ENCODE measurements around the gene KIF3B.

GRCh38 chr20:32300647-32301046, 23.2 kb downstream of the KIF3B start:
- TF ChIP-seq EP300 (IDR thresholded peaks at IDR 0.05; ENCODE audit: borderline replicate concordance) (no peak), MAX (IDR thresholded peaks at IDR 0.05) (no peak), YY1 (IDR thresholded peaks at IDR 0.05; ENCODE audit: low read depth) (no peak), TAF1 (IDR thresholded peaks at IDR 0.05; ENCODE audit: low read depth) (no peak), NFIC (IDR thresholded peaks at IDR 0.05) (no peak), TCF12 (IDR thresholded peaks at IDR 0.05; ENCODE audit: low read depth) (no peak), ZBTB7A (IDR thresholded peaks at IDR 0.05; ENCODE audit: low read depth) (no peak), RAD21 (IDR thresholded peaks at IDR 0.05; ENCODE audit: low read depth) (no peak), FOXM1 (IDR thresholded peaks at IDR 0.05; ENCODE audit: borderline replicate concordance, low read depth) (no peak), TEAD4 (IDR thresholded peaks at IDR 0.05) (no peak), CEBPB (IDR thresholded peaks at IDR 0.05) (no peak), REST (IDR thresholded peaks at IDR 0.05; ENCODE audit: low read depth) (no peak)
